ENCODE results near the gene RAB25.

RAB25 gene

GRCh38 chr1:156080863-156081179 is 19.9 kb downstream of the RAB25 start:
- TF ChIP-seq REST (IDR thresholded peaks at IDR 0.05; ENCODE audit: insufficient read depth in 1 of 2, low read depth in 2 of 2, low read length in 2 of 2) (no peak), SIN3A (IDR thresholded peaks at IDR 0.05; ENCODE audit: borderline replicate concordance, insufficient read depth, low read length) (0 out of 2 replicates have a peak, but pooled peaks have one; percentile 38), FOXP2 (optimal IDR thresholded peaks at IDR 0.05; ENCODE audit: borderline replicate concordance, extremely low read depth, extremely low read length, insufficient read depth) (no peak)

GRCh38 chr1:156081180-156081916 is 20.4 kb downstream of the RAB25 start:
- TF ChIP-seq SIN3A (IDR thresholded peaks at IDR 0.05; ENCODE audit: borderline replicate concordance, insufficient read depth, low read length) = no peak

- TF ChIP-seq REST (IDR thresholded peaks at IDR 0.05; ENCODE audit: insufficient read depth in 1 of 2, low read depth in 2 of 2, low read length in 2 of 2) (no peak), FOXP2 (optimal IDR thresholded peaks at IDR 0.05; ENCODE audit: borderline replicate concordance, extremely low read depth, extremely low read length, insufficient read depth) (no peak), TAF1 (IDR thresholded peaks at IDR 0.05; ENCODE audit: borderline replicate concordance, insufficient read depth, low read length) (no peak), SIN3A (IDR thresholded peaks at IDR 0.05; ENCODE audit: borderline replicate concordance, insufficient read depth, low read length) (no peak), POLR2AphosphoS5 (IDR thresholded peaks at IDR 0.05; ENCODE audit: low read depth, low read length) (no peak)
Measured at GRCh38 chr1:156081917-156082308, 21.0 kb downstream of the RAB25 start.

GRCh38 chr1:156082309-156083091 is 21.5 kb downstream of the RAB25 start, which contains the start of gene MEX3A:
Gene MEX3A (minus strand): TSS chr1:156082465. CDS start chr1:156081998, 467 bp downstream.
- no peak for TF ChIP-seq TAF1 (IDR thresholded peaks at IDR 0.05; ENCODE audit: borderline replicate concordance, insufficient read depth, low read length)
- 0 out of 4 replicates have a peak, but pooled peaks of 1 of the 2 experiments have one; percentile 20 for TF ChIP-seq REST (IDR thresholded peaks at IDR 0.05; ENCODE audit: insufficient read depth in 1 of 2, low read depth in 2 of 2, low read length in 2 of 2)
- peak; percentile 98 for TF ChIP-seq SIN3A (IDR thresholded peaks at IDR 0.05; ENCODE audit: borderline replicate concordance, insufficient read depth, low read length)
- TF ChIP-seq POLR2AphosphoS5 (IDR thresholded peaks at IDR 0.05; ENCODE audit: low read depth, low read length) = peak; percentile 30; the same call in 1 of the 2 replicates
- no peak for TF ChIP-seq FOXP2 (optimal IDR thresholded peaks at IDR 0.05; ENCODE audit: borderline replicate concordance, extremely low read depth, extremely low read length, insufficient read depth)

GRCh38 chr1:156083800-156084790 is 23.1 kb downstream of the RAB25 start:
- no peak for TF ChIP-seq TAF1 (IDR thresholded peaks at IDR 0.05; ENCODE audit: borderline replicate concordance, insufficient read depth, low read length)
- TF ChIP-seq REST (IDR thresholded peaks at IDR 0.05; ENCODE audit: insufficient read depth in 1 of 2, low read depth in 2 of 2, low read length in 2 of 2) = no peak
- no peak for TF ChIP-seq POLR2AphosphoS5 (IDR thresholded peaks at IDR 0.05; ENCODE audit: low read depth, low read length)
- TF ChIP-seq SIN3A (IDR thresholded peaks at IDR 0.05; ENCODE audit: borderline replicate concordance, insufficient read depth, low read length) = no peak
- no peak for TF ChIP-seq FOXP2 (optimal IDR thresholded peaks at IDR 0.05; ENCODE audit: borderline replicate concordance, extremely low read depth, extremely low read length, insufficient read depth)

All from PFSK-1 (cell line).